Natural killer cell (primary cell): ENCODE measurements around the gene MOSPD2. TPM values are rescaled to one million over a fixed set of nuclear protein-coding genes. Genes with fewer than 3 reads are reported as not detected.

Experiments
- ATAC-seq, 3 donors: fragments of 150-1000 bp in 2 of 3; fragments of 200-7000 bp in 1 of 3; cut with Tn5 transposase; 1 replicate in 1 of 3; 2 replicates in 2 of 3; pipeline ENCODE4 v1.10.0; 2021; ENCODE audit warnings: mild to moderate bottlenecking in 2 of 3, moderate library complexity in 2 of 3
- DNase-seq, 2 donors: peaks; one replicate each; pipeline versions ENCODE4 v3.0.0 to v3.0.0-alpha.2; 2013 to 2021; ENCODE audit warnings: mixed read lengths in 1 of 2
- H3K27ac ChIP-seq: one replicate; pipeline ENCODE4 v1.5.1; 2013; ENCODE audit warnings: mild to moderate bottlenecking, low read length
- H3K27me3 ChIP-seq: one replicate; pipeline ENCODE4 v1.6.1; 2013; ENCODE audit warnings: low read length; ENCODE audit not compliant: control insufficient read depth, insufficient read depth
- H3K36me3 ChIP-seq: one replicate; pipeline ENCODE4 v1.6.1; 2013; ENCODE audit warnings: low read length; ENCODE audit not compliant: control insufficient read depth, insufficient read depth
- H3K4me1 ChIP-seq: one replicate; pipeline ENCODE4 v1.6.1; 2013; ENCODE audit warnings: low read length; ENCODE audit not compliant: control insufficient read depth, insufficient read depth
- H3K4me3 ChIP-seq: one replicate; pipeline ENCODE4 v1.5.1; 2013; ENCODE audit warnings: low read length
- H3K9me3 ChIP-seq: one replicate; pipeline ENCODE4 v1.6.1; 2013; ENCODE audit warnings: low read length; ENCODE audit not compliant: control insufficient read depth, insufficient read depth
- H3K27ac Mint-ChIP-seq, 2 donors: one replicate each; pipeline ENCODE4 v1.8.0; 2022; ENCODE audit warnings: mild to moderate bottlenecking in 2 of 2, mixed read lengths in 2 of 2, moderate library complexity in 1 of 2
- H3K27me3 Mint-ChIP-seq, 2 donors: one replicate each; pipeline ENCODE4 v1.8.0; 2022; ENCODE audit warnings: low read depth in 2 of 2, mixed read lengths in 2 of 2
- H3K36me3 Mint-ChIP-seq: one replicate; pipeline ENCODE4 v1.8.0; 2022; ENCODE audit warnings: mixed read lengths
- H3K4me1 Mint-ChIP-seq, 2 donors: one replicate each; pipeline ENCODE4 v1.8.0; 2022; ENCODE audit warnings: mixed read lengths in 2 of 2
- H3K4me3 Mint-ChIP-seq: one replicate; pipeline ENCODE4 v1.8.0; 2022; ENCODE audit warnings: mild to moderate bottlenecking, moderate library complexity, mixed read lengths
- H3K9me3 Mint-ChIP-seq, 2 donors: one replicate each; pipeline ENCODE4 v1.8.0; 2022; ENCODE audit warnings: mixed read lengths in 2 of 2
- CTCF ChIP-seq: fragments of 200-600 bp; IDR thresholded peaks from one replicate; pipeline ENCODE4 v1.8.0; 2022; ENCODE audit warnings: antibody characterized with exemption
- WGBS: methylation state at CpG from one replicate; pipeline ENCODE4 v1.1.7; 2013; ENCODE audit warnings: missing lambda C conversion rate; ENCODE audit not compliant: insufficient coverage; 5-methylcytosine and 5-hydroxymethylcytosine counted together
- intact Hi-C: fragments of 100-400 bp; cut with micrococcal nuclease; formaldehyde crosslinking; loops from one replicate; pipeline ENCODE4 v1.14.2; 2022
- total RNA-seq, 4 donors: library from RNA; stranded (reverse); fragments of 120-200 nt in 1 of 4; gene quantifications; one replicate each; pipeline versions ENCODE4 v1.2.3 to v1.2.4, GENCODE V29; 2013 to 2022

Gene MOSPD2
- 10 to 100 TPM; 10.5 to 18.0 (median 11.2) TPM for total RNA-seq
- 31.8 TPM for total RNA-seq (2013)

- H3K27me3 ChIP-seq = no peaks in the 10 kb centered on the region
- ATAC-seq (peak; percentile 88 to 98 (median 89)), DNase-seq (peak; percentile 88 to 95)
- WGBS = 0% methylated on average over 76 of the region's 78 CpGs
- Mint-ChIP-seq H3K27ac (peak within 1 kb of the TSS; percentile 90 to 91), H3K36me3 (no peaks in the 10 kb centered on the region), H3K4me1 (peaks cover 4 to 8% of the 10 kb centered on the region in 2 donors), H3K27me3 (no peaks in the 10 kb centered on the region), H3K9me3 (no peaks in the 10 kb centered on the region), H3K4me3 (peak within 1 kb of the TSS; percentile 92)
- no peaks in the 10 kb centered on the region for H3K9me3 ChIP-seq
- peaks cover 6% of the 10 kb centered on the region for H3K4me1 ChIP-seq
- peak within 1 kb of the TSS; percentile 82 for H3K27ac ChIP-seq
- intact Hi-C loops = loop anchor here (10.0 kb wide), 2 partner anchors 802 to 982 kb away; partner anchors contain the start of gene AP1S2
- H3K36me3 ChIP-seq = no peaks in the 10 kb centered on the region
- no peak for TF ChIP-seq CTCF
- peak within 1 kb of the TSS; percentile 76 for H3K4me3 ChIP-seq
Measured at GRCh38 chrX:14872851-14873675, at the start of gene MOSPD2, which contains the start of gene FANCB. Gene MOSPD2, plus strand, starts transcription at chrX:14873421. Its CDS starts 108 bp downstream, at chrX:14873529. Gene FANCB, minus strand, starts transcription at chrX:14873069. Its CDS starts 7,559 bp downstream, at chrX:14865510.

GRCh38 chrX:14825851-14826250 lies 47.4 kb upstream of the MOSPD2 start:
- peaks cover 3 to 21% of the 10 kb centered on the region in 2 donors for H3K27me3 Mint-ChIP-seq
- no peaks in the 10 kb centered on the region for H3K27me3 ChIP-seq
- H3K36me3 Mint-ChIP-seq = no peaks in the 10 kb centered on the region
- H3K4me3 ChIP-seq = no peak overlapping the region
- H3K4me1 ChIP-seq = no peaks in the 10 kb centered on the region
- H3K4me1 Mint-ChIP-seq = no peaks in the 10 kb centered on the region
- no peak for TF ChIP-seq CTCF
- intact Hi-C loops = no loop called here
- ATAC-seq (no peak), DNase-seq (no peak)
- no peaks in the 10 kb centered on the region for H3K36me3 ChIP-seq
- H3K9me3 Mint-ChIP-seq = peaks cover 0 to 2% of the 10 kb centered on the region in 2 donors
- no peaks in the 10 kb centered on the region for H3K9me3 ChIP-seq
- H3K27ac ChIP-seq = no peak overlapping the region
- H3K4me3 Mint-ChIP-seq = no peak overlapping the region
- no peak overlapping the region for H3K27ac Mint-ChIP-seq

- Mint-ChIP-seq H3K4me3 (no peak overlapping the region), H3K27ac (no peak overlapping the region), H3K36me3 (no peaks in the 10 kb centered on the region), H3K27me3 (peaks cover 3 to 21% of the 10 kb centered on the region in 2 donors), H3K4me1 (no peaks in the 10 kb centered on the region), H3K9me3 (peaks cover 0 to 2% of the 10 kb centered on the region in 2 donors)
- H3K4me1 ChIP-seq = no peaks in the 10 kb centered on the region
- no peak overlapping the region for H3K27ac ChIP-seq
- no peak overlapping the region for H3K4me3 ChIP-seq
- TF ChIP-seq CTCF = no peak
- DNase-seq (no peak), ATAC-seq (no peak)
- H3K27me3 ChIP-seq = no peaks in the 10 kb centered on the region
- H3K9me3 ChIP-seq = no peaks in the 10 kb centered on the region
- intact Hi-C loops = no loop called here
- no peaks in the 10 kb centered on the region for H3K36me3 ChIP-seq
- WGBS = 90% methylated on average over 2 of the region's 3 CpGs
Measured at GRCh38 chrX:14826319-14826718, 46.9 kb upstream of the MOSPD2 start.
